GM21528 (cell line): ENCODE data around the gene SH3BP5.

Source experiments
- ATAC-seq: cut with Tn5 transposase; IDR thresholded peaks from one replicate; pipeline ENCODE4 v1.9.1; 2021; ENCODE audit warnings: mild to moderate bottlenecking, moderate library complexity; ENCODE audit not compliant: unreplicated experiment, low FRiP score

Gene SH3BP5

DNA sequence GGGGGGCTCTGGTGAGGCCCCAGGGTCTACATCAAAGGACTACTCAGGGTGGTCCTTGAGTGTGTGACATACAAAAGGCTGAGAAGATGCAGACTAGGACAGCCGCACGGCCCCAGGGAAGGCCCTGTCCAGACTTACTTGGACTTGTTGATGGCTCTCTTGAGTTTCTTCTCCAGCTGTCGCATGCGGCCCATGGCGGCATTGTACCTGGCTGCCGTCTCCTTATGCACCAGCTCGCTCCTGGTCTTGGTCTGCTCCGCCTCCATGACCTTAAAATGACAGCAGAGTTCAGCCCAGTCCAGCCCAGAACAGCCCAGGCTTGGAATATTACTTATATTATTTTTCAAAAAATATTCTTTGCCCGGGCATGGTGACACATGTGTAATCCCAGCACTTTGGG is 70.4 kb downstream of the SH3BP5 start:
- no peak for ATAC-seq

DNA sequence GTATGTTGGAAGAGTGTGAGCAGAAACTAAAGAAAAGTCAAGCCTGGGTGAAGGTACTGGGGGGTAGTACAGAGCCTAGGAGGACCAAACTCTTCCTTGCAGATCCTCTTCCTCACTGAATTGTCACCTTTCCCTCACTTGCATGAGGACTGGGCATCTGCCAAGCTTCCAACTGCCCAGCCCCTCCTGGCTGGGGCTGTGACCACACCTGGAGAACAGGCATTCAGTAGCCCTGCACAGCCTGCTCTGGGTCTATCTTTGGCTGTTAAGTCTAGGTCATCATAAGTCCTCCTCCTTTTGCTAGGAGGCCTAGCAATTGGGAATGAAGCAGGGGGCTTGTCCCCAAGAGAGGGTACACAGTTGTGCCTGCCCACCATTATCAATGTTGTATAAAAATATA is 71.1 kb downstream of the SH3BP5 start:
- ATAC-seq, result no peak

DNA sequence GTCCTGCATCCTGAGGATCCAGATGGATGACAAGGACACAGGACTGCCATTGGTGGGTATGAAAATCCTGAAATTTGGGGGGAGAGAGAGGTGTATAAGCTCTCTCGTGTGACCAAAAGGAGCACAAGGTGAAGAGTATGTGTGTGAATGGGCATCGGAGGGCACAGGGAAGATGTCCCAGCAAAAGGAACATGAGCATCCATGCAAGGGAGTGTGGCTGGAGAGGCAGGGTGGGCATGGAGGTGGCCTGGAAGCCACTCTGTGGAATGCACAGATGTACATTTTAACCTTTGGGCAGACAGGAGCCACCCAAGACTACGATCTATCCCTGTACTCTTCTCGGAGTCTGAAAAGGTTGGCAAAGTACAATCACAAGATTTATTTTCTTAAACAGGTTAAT is 71.9 kb downstream of the SH3BP5 start:
- no peak for ATAC-seq

DNA sequence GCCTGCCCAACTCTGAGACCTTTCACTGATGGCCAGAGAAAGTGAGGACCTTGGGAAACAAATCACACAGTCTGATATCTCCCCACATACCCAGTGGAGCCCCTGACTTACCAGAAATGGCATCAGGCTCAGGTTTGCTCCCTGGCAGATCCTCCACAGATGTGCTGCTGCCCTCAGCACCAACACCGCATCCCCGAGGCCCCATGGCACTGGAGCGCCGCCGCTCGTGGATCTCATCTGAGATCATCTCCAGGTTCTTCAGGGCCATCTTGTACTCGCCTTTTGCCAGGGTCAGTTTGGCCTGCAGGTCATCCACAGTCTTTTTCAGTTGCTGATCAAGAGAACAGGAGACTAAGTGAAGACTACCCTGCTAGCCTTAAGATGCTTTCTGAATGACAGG is 73.7 kb downstream of the SH3BP5 start:
- no peak for ATAC-seq

DNA sequence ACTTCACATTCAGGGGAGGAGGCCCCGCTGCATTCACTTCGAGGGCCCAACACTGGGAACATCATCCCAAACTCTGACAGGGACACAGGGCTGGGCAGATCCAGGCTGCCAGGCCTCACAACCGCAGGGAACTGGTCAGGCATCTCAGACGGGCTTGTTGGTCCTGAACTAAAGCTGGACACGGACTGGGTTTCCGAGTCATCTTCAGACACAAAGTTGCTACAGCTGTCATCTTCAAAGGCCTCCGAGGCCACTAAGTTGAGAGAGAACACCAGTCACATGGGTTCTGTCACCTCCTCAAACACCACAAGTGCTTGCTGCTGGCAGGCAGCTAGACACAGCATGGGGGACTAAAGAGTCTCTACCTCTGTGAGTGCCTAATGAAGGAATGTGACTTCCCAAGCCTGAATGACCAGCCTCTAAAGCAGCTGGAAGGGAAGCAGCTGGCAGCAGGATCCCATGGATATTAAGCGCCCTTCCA is 75.5 kb downstream of the SH3BP5 start:
- no peak for ATAC-seq

DNA sequence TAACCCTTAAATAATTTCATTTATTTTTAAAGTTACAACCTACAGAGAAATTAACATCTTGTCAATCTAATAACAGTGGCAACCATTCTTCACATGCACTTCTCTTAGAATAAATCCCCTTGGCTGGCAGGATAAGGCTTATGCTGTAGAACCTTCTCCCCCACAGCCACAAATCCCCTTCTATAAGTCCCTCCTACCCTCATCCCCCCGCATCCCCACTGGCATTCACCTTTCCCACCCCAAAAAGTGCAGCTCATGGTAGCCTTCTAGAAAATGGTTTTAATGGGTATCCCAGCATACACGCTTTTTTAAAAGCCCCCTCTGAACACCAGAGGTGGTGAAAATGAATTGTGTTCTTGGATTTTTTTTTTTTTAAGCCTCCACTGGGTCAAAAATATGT is 77.2 kb downstream of the SH3BP5 start:
- ATAC-seq, result no peak

DNA sequence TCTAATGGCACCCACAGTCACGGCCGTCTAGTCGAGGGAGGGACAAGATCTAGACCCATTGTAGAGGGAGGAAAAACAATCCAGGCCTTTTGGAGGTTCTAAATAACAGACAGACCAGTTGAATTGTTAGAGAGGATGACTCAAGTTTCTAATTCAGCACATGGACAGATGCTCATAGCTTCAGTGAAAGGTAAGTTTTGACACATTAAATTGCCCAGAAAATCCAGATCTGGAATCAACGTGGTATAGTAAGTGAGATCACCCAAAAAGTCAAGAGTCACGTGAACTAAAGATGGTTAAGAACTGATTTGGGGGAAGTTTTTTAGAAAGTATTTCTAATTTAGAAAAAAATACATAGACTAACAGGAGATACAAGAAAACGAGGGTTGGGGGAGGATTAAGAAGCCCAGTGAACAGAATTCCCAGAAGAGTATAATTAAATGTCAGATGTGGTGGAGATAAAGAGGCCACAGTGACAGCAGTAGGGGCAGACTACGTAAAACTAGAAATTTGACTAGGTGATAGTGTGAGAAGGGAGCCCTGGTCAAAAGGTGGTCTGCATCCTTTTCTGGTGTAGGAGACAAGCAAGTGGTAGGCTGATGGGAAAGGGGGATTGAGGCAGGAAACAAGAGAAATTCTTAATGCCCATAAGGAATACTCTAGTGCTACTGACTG is 79.2 kb downstream of the SH3BP5 start:
- ATAC-seq, result no peak

DNA sequence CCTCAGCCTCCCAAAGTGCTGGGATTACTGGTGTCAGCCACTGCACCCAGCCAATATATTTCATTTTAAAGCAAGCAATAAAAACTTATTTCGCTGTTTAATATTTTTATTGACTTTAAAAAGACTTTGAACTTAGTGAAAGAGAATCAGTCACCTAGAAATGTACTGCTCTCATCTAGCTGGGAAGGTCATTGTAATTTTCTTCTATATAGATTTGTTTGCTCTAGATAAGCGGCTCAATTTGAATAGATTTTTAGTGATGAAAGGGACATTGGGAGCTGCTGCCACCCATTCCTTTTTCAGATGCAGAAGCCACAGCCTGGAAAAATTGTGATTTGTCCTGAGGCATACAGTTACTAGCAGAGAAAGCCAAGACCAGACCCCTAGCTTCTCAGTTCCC is 86.2 kb downstream of the SH3BP5 start:
- no peak for ATAC-seq

DNA sequence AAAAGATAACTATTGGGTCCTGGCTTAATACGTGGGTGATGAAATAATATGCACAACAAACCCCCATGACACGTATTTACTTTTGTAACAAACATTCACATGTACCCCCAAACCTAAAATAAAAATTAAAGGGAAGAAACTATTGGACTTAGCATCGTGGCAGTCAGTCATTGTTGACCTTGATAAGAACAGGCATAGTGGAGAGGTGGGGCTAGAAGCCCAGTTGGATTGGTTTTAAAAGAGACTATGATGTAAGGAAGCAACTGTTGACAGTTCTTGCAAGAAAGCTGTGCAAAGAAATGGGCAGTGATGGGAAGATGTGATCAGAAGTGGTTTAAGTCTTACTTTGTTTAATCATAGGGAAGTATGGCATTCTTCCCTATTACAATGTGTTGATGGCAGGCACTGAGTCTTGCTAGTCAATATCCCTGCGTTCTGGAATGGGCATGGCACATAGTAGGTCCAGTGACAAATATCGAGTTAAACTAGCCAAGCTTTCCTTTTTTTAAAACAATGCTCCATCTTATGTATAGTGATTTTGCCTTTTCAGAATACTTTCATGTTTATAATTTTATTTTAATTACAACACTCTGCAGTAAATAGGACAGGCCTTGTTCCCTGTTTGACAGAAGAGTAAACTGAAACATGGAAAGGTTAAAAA is 88.4 kb downstream of the SH3BP5 start:
- ATAC-seq, result no peak

DNA sequence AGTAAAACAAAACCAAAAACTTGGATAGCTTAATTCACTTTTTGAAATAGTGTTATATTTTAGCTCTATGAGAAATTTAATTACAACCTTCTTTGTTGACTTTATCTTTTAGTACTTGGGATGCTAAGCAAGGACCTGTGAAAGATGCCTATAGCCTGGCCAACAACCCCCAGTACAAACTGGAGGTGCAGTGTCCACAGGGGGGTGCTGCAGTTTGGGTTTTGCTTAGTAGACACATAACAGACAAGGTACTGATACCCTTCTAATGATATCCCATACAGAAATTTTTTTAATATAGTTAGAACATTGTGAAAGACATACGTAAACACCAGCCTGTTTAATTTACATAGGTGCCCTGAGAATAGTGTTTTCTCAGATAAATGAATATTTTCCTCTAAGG is 91.0 kb downstream of the SH3BP5 start:
- no peak for ATAC-seq

DNA sequence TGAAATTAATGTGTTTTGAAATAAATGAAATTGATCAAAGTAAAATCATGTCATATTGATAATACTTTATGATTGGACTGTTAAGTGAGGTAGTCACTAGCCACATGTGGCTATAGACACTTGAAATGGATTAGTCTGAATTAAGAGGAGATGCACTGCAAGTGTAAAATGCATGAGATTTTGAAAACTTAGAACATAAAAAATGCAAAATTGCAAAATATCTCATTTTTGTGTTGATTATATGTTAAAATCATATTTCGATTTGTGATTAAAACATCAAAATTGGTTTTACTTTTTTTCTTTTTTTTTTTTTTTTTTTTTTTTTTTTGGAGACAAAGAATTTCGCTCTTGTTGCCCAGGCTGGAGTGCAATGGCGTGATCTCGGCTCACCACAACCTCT is 103.1 kb downstream of the SH3BP5 start:
- ATAC-seq, result no peak

DNA sequence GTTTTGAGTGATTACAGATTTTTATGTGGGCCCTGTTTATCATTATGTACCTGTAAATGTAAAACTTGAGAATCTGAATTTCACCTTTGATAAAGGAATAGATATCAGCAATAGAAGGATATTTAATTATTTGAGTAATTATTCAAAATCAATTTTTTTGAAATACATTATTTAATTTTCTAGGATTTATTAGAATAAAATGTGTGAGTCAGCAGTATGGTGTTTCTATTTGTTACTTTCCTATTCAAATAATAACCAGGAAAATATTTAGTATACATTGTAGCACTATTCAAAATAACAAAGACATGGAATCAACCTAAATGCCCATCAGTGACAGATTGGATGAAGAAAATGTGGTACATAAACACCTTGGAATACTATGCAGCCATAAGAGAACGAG is 104.2 kb downstream of the SH3BP5 start:
- ATAC-seq, result no peak

DNA sequence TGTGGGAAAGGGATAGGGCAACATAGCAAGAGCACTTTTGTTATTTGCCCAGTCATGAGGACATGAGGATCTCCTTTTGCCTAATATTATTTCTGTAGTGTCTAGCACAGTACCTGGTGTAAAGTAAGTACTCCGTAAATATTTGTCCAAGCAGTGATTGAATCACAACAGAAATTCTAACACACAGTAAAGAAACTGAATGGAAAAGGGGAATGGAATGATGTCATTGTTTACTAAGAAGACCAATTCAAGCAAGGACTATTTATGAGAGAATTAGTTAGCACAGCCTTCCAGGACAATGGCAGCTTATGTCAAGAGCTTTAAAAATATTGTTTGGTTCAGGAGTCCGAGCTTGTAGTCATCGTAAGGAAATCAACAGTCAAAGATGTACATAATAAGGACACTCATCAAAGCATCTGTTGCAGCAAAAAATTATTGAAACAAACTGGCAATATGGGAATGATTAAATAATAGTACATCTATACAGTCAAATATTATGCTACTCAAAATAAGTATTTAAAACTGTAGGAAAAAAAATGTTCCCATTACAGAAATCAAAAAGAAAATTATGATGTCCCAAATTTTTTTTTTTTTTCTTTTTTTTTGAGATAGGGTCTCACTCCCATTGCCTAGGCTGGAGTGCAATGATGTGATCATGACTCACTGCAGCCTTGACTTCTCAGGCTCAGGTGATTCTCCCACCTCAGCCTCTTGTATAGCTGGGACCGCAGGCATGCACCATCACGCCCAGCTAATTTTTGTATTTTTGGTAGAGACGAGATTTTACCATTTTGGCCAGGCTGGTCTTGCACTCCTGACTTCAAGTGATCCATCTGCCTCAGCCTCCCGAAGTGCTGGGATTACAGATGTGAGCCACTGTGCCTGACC is 108.5 kb downstream of the SH3BP5 start:
- no peak for ATAC-seq

DNA sequence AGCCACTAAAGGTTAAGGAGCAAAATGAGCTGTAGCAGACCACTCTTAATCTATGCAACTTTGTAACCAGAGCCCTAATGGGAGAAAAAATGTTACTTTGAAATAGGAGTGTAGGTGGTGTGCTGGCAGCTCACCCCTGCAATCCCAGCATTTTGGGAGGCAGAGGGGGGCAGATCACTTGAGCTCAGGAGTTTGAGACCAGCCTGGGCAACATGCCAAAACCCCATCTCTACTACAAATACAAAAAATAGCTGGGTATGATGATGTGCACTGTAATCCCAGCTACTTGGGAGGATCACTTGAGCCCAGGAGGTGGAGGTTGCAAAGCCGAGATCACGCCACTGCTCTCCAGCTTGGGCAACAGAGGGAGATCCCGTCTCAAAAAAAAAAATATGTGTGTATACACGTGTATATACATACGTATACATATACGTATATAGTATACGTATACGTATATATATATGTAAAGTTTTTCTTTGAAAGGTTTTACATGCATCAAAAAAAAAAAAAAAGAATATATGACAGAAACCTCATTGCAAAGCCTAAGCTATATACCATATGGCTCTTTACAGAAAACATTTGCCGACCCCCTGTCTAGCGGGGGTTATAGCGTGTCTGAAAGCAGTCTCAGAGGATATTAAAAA is 110.7 kb downstream of the SH3BP5 start:
- ATAC-seq, result no peak

DNA sequence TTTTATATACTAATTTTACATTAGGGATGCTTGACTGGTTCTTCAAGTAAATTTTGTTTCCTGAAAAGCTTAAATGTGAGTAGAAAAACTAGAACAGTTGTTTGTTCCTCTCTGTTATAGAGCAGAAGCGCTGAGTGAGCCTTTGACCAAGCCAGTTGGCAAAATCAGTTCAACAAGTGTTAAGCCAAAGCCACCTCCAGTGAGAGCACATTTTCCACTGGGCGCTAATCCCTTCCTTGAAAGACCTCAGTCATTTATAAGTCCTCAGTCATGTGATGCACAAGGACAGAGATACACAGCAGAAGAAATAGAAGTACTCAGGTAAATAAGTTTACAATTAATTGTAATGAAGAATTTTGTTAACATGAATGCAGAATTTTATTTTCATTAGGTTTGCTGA is 111.7 kb downstream of the SH3BP5 start:
- ATAC-seq, result no peak

DNA sequence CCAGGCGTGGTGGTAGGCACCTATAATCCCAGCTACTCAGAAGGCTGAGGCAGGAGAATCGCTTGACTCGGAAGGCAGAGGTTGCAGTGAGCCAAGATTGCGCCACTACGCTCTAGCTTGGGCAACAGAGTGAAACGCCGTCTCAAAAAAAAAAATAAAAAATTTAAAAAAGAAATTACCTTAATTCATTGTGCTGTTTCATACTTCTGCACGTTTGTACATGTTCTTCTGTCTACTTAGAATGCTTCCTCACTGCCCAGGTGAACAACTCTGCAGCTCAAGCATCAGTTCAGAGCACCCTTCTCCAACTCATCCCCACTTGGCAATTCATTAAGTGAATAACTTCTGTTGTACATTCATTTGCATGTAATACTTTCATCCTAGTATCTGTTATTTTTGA is 112.3 kb downstream of the SH3BP5 start:
- no peak for ATAC-seq

DNA sequence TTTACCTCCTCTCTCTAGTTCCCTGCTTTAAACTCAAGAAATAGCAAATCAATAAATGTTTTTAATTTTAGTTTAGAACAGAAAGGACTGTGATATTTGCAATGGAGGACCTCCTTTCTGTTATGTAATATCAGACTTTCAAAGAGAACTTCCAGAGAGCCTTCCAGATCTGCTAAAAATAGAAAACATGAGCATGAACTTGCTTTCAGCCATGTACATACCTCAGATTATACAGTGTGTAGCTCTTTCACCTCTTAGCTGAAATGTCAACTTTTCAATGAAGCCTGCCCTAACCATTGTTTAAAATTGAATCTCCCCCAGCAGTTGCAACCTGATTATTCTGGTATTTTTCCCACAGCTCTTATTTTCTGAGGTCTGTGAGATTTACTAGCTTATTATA is 113.7 kb downstream of the SH3BP5 start:
- ATAC-seq, result no peak

DNA sequence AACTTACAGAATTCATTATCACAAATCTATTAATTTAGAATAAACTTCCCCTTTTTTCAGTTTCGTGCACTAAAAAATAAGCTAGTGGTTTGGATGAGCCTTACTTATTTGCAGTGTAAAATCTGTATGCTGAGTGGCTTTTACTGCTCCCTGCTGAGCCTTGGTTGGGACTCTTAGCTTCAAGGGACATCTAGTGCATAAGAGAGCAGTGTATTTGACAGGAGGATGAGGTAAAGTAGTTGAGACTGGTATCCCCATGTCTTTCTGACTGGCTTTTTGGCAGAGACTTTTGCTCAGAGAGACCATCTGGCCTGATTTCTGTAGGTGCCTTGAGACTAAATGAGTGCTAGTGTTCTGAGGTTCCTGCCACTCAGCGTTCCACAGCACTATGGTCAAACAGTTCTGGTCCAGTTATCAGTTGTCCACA is 114.5 kb downstream of the SH3BP5 start:
- no peak for ATAC-seq

DNA sequence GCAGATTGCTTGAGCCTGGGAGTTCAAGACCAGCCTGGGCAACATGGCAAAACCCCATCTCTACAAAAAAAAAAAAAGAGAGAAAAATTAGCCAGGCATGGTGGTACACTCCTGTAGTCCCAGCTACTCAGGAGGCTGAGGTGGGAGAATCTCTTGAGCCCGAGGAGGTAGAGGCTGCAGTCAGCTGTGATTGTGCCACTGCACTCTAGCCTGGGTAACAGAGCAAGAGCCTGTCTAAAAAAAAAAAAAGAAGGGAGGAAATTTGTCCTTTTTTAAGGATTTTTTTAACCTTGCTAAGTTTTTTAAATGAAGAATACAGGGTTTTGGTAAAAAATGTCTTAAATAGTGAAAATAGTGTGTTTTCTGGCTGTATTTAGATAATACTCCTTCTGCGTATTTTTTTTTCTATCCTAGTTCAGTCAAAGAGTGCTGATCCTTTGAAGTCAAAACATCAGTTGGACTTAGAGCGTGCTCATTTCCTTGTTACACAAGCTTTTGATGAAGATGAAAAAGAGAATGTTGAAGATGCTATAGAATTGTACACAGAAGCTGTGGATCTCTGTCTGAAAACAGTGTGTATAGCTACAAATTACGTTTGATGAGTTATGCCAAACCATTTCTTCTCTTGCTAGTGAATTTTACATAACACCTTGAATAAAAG is 115.2 kb downstream of the SH3BP5 start:
- ATAC-seq, result no peak

DNA sequence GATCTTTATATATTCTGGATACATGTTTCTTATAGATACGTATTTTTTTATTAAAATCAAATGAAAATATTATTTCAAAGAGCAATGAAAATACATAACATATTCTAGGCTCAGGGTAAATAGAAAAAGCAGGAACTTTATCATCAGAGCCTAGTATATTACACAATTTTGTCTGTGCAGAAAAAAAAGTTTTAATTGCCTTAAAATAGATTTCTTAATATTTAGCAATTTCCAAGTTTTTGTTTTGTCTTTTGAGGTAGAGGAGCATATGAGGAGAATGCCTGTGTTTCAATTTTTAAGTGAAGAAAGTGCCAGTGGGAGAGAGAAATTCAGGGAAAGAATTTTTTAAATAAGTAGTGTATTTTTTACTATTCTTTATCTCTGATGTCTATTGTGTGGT is 115.9 kb downstream of the SH3BP5 start:
- ATAC-seq, result no peak
